Stimulated activated CD8-positive, alpha-beta memory T cell treated with anti-CD3 and anti-CD28 coated beads, Interleukin-15, amount 100 ng/mL, for 1 hour (primary cell): ENCODE measurements around the gene CCT7.
"Not testable (repeated sequence)": the region's sequence is repeated elsewhere in the genome, so short reads cannot be mapped to it uniquely, and the experiment has no call there.

Experiments
- DNase-seq: peaks from one replicate; pipeline ENCODE4 v3.0.0-alpha.2; 2020; ENCODE audit warnings: low read depth

The CCT7 gene

GRCh38 chr2:73233932-73234832, at the start of gene CCT7:
TSS of gene CCT7 (plus strand) at chr2:73234308. CDS start at chr2:73234379, 71 bp downstream.
- DNase-seq = peak; percentile 72

GRCh38 chr2:73185965-73186364, 48.1 kb upstream of the CCT7 start:
- no peak for DNase-seq

GRCh38 chr2:73187549-73187948, 46.6 kb upstream of the CCT7 start:
- no peak for DNase-seq

- DNase-seq = no peak
Measured at GRCh38 chr2:73197579-73197978, 36.5 kb upstream of the CCT7 start.

- DNase-seq = not testable (repeated sequence)
Measured at GRCh38 chr2:73200281-73200680, 33.8 kb upstream of the CCT7 start.

GRCh38 chr2:73202156-73203054, 31.7 kb upstream of the CCT7 start, which contains the start of gene NOTO:
TSS of gene NOTO (plus strand) at chr2:73202574. CDS start at chr2:73202667, 93 bp downstream.
- DNase-seq = no peak

- DNase-seq = no peak
Measured at GRCh38 chr2:73203055-73203681, 30.9 kb upstream of the CCT7 start.

GRCh38 chr2:73205611-73206010, 28.5 kb upstream of the CCT7 start:
- DNase-seq = no peak

- DNase-seq = no peak
Measured at GRCh38 chr2:73208258-73208657, 25.9 kb upstream of the CCT7 start.

GRCh38 chr2:73210019-73210418, 24.1 kb upstream of the CCT7 start:
- no peak for DNase-seq

GRCh38 chr2:73210696-73211095, 23.4 kb upstream of the CCT7 start:
- DNase-seq = no peak

GRCh38 chr2:73212098-73212447, 22.0 kb upstream of the CCT7 start:
- DNase-seq = no peak

GRCh38 chr2:73212448-73213176, 21.5 kb upstream of the CCT7 start:
- DNase-seq = peak; percentile 50

- peak; percentile 87 for DNase-seq
Measured at GRCh38 chr2:73214120-73215035, 19.7 kb upstream of the CCT7 start, which contains the start of gene SMYD5. TSS of gene SMYD5 (plus strand) at chr2:73214245. CDS start at chr2:73214267, 22 bp downstream.

GRCh38 chr2:73215254-73215653, 18.9 kb upstream of the CCT7 start:
- DNase-seq = no peak

GRCh38 chr2:73217160-73217559, 16.9 kb upstream of the CCT7 start:
- DNase-seq = no peak

GRCh38 chr2:73217826-73218225, 16.3 kb upstream of the CCT7 start:
- DNase-seq = no peak

- DNase-seq = no peak
Measured at GRCh38 chr2:73218298-73218697, 15.8 kb upstream of the CCT7 start.

GRCh38 chr2:73223821-73224220, 10.3 kb upstream of the CCT7 start:
- DNase-seq = no peak
